Measurements from ENCODE around the gene PAX6.

The PAX6 gene

GRCh38 chr11:31770011-31770700 lies 41.0 kb downstream of the PAX6 start:
- ChIA-PET CTCF (no interaction called here), POLR2A (ENCODE audit: low non-redundant PET) (no interaction called here)
- no peak overlapping the region for H3K27ac ChIP-seq
- no peak for DNase-seq (ENCODE audit: low spot score)
- no peak for TF ChIP-seq CTCF (conservative IDR thresholded peaks at IDR 0.05; ENCODE audit: low read depth)

DNA sequence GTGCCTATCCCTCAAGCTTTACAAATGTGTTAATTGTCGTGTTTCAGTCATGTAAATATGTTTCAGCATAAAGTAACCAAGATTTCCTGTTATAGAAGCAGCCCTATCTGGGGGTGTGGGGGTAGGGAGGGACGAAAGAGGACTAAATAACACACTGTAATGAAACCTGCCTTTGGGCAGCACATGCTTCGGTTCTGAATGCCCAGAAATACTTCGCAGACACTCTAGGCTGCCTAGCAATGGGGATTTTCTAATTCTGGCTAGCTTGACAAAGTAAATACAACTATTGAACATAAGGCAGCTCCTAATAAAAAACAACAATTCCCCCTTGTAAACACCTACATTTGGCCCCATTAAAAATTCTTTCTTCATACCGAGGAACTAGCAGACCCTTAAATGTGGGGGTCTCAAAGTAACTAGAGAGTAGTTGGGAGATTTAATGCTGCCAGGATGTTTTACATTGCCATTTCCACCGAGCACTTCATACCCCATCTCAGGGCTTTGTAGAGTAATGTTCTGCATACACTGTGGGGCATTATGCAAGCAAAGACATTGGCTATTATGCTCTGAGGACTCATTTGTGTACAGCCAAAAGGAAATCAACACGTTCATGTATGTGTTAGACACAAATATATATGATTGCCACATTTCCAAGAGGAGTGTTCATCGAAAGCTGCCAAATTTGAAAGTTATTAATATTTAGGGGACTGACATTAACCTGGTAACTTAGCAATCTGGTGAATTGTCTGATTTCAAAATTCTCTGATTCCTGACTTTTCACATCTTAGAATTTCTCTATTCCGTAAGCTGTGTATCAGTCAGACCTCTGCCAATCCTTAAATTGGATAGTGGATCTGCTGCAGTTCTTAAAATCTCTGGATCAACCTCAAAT lies 42.1 kb downstream of the PAX6 start:
- ChIA-PET CTCF (interaction anchor here (0.6 kb wide), 1 partner anchor 524 kb away, joined by 3 read pairs; no protein-coding TSS in a partner anchor), POLR2A (ENCODE audit: low non-redundant PET) (no interaction called here)
- no peak for DNase-seq (ENCODE audit: low spot score)
- H3K27ac ChIP-seq = no peak overlapping the region
- no peak for TF ChIP-seq CTCF (conservative IDR thresholded peaks at IDR 0.05; ENCODE audit: low read depth)

- no peak overlapping the region for H3K27ac ChIP-seq
- CTCF ChIA-PET = no interaction called here
- DNase-seq (ENCODE audit: low spot score) = no peak
- TF ChIP-seq CTCF (conservative IDR thresholded peaks at IDR 0.05; ENCODE audit: low read depth) = no peak
- POLR2A ChIA-PET (ENCODE audit: low non-redundant PET) = no interaction called here
Observed at GRCh38 chr11:31767685-31768084, 43.4 kb downstream of the PAX6 start.

GRCh38 chr11:31767066-31767465 lies 44.1 kb downstream of the PAX6 start:
- H3K27ac ChIP-seq = no peak overlapping the region
- DNase-seq (ENCODE audit: low spot score) = no peak
- no peak for TF ChIP-seq CTCF (conservative IDR thresholded peaks at IDR 0.05; ENCODE audit: low read depth)
- ChIA-PET CTCF (no interaction called here), POLR2A (ENCODE audit: low non-redundant PET) (no interaction called here)

DNA sequence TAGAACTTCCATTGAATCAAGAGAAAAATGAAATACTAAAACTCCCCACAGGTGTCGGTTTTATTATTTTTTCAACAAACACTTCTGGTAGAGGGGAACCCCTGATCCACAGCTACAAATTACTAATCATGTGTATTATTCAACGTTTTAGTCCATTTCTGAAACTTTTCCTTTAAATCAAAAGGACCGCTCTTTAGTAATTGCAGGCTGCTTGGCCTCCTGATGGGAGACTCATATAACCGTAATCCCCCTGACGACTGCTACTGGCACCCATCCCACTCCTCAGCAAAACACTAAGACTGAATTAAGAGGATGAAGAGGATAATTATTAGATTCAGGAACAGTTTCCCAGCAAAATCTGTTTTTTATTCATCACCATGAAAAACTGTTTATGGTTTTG lies 46.4 kb downstream of the PAX6 start:
- no peak for TF ChIP-seq CTCF (conservative IDR thresholded peaks at IDR 0.05; ENCODE audit: low read depth)
- CTCF ChIA-PET = no interaction called here
- POLR2A ChIA-PET (ENCODE audit: low non-redundant PET) = no interaction called here
- no peak overlapping the region for H3K27ac ChIP-seq
- DNase-seq (ENCODE audit: low spot score) = no peak

GRCh38 chr11:31764261-31764660 lies 46.9 kb downstream of the PAX6 start:
- H3K27ac ChIP-seq = no peak overlapping the region
- CTCF ChIA-PET = interaction anchor here (1.5 kb wide), 1 partner anchor 123 kb away, joined by 3 read pairs; no protein-coding TSS in a partner anchor
- TF ChIP-seq CTCF (conservative IDR thresholded peaks at IDR 0.05; ENCODE audit: low read depth) = no peak
- POLR2A ChIA-PET (ENCODE audit: low non-redundant PET) = no interaction called here
- no peak for DNase-seq (ENCODE audit: low spot score)
